ENCODE data around the gene HSPB6. TPM values are rescaled to one million over a fixed set of nuclear protein-coding genes. Genes with fewer than 3 reads are reported as not detected.

The HSPB6 gene
- 1.2 TPM for polyA plus RNA-seq (2012; ENCODE audit: insufficient read length, low read depth)

GRCh38 chr19:35756377-35757230 lies at the start of gene HSPB6:
Gene HSPB6 (minus strand): TSS chr19:35757029. CDS start chr19:35757008, 21 bp downstream.
- no peak for TF ChIP-seq POLR2AphosphoS5 (IDR thresholded peaks at IDR 0.05; ENCODE audit: low read depth, low read length)
- TF ChIP-seq FOXP2 (optimal IDR thresholded peaks at IDR 0.05; ENCODE audit: borderline replicate concordance, extremely low read depth, extremely low read length, insufficient read depth) = no peak
- TF ChIP-seq REST (IDR thresholded peaks at IDR 0.05; ENCODE audit: insufficient read depth in 1 of 2, low read depth in 2 of 2, low read length in 2 of 2) = no peak
- no peak for TF ChIP-seq TAF1 (IDR thresholded peaks at IDR 0.05; ENCODE audit: borderline replicate concordance, insufficient read depth, low read length)
- no peak for TF ChIP-seq SIN3A (IDR thresholded peaks at IDR 0.05; ENCODE audit: borderline replicate concordance, insufficient read depth, low read length)

- TF ChIP-seq SIN3A (IDR thresholded peaks at IDR 0.05; ENCODE audit: borderline replicate concordance, insufficient read depth, low read length) (no peak), POLR2AphosphoS5 (IDR thresholded peaks at IDR 0.05; ENCODE audit: low read depth, low read length) (no peak), TAF1 (IDR thresholded peaks at IDR 0.05; ENCODE audit: borderline replicate concordance, insufficient read depth, low read length) (no peak), REST (IDR thresholded peaks at IDR 0.05; ENCODE audit: insufficient read depth in 1 of 2, low read depth in 2 of 2, low read length in 2 of 2) (no peak)
Measured at GRCh38 chr19:35806597-35806996, 49.8 kb upstream of the HSPB6 start.

GRCh38 chr19:35805526-35806102 lies 48.8 kb upstream of the HSPB6 start:
- TF ChIP-seq FOXP2 (optimal IDR thresholded peaks at IDR 0.05; ENCODE audit: borderline replicate concordance, extremely low read depth, extremely low read length, insufficient read depth) (no peak), TAF1 (IDR thresholded peaks at IDR 0.05; ENCODE audit: borderline replicate concordance, insufficient read depth, low read length) (no peak), SIN3A (IDR thresholded peaks at IDR 0.05; ENCODE audit: borderline replicate concordance, insufficient read depth, low read length) (no peak), REST (IDR thresholded peaks at IDR 0.05; ENCODE audit: insufficient read depth in 1 of 2, low read depth in 2 of 2, low read length in 2 of 2) (no peak), POLR2AphosphoS5 (IDR thresholded peaks at IDR 0.05; ENCODE audit: low read depth, low read length) (no peak)

- no peak for TF ChIP-seq SIN3A (IDR thresholded peaks at IDR 0.05; ENCODE audit: borderline replicate concordance, insufficient read depth, low read length)
Measured at GRCh38 chr19:35801828-35802227, 45.0 kb upstream of the HSPB6 start.

GRCh38 chr19:35797663-35798062 lies 40.8 kb upstream of the HSPB6 start:
- TF ChIP-seq REST (IDR thresholded peaks at IDR 0.05; ENCODE audit: insufficient read depth in 1 of 2, low read depth in 2 of 2, low read length in 2 of 2) (no peak), SIN3A (IDR thresholded peaks at IDR 0.05; ENCODE audit: borderline replicate concordance, insufficient read depth, low read length) (no peak), TAF1 (IDR thresholded peaks at IDR 0.05; ENCODE audit: borderline replicate concordance, insufficient read depth, low read length) (no peak), FOXP2 (optimal IDR thresholded peaks at IDR 0.05; ENCODE audit: borderline replicate concordance, extremely low read depth, extremely low read length, insufficient read depth) (no peak), POLR2AphosphoS5 (IDR thresholded peaks at IDR 0.05; ENCODE audit: low read depth, low read length) (no peak)
